HepG2 (cell line): ENCODE data around the gene IFIT1B.

Experiments
- ASH2L ChIP-seq: fragments of 300-600, 200-600 bp; sonication (generic); IDR thresholded peaks from 2 replicates; pipeline ENCODE4 v1.7.0; 2017; ENCODE audit warnings: low read depth, mild to moderate bottlenecking, moderate library complexity, mixed read lengths, low read length; ENCODE audit not compliant: insufficient read length
- CTCF ChIP-seq: sonication (generic); formaldehyde crosslinking; IDR thresholded peaks from 2 replicates; pipeline ENCODE4 v1.5.0; 2020; ENCODE audit warnings: mild to moderate bottlenecking, missing genetic modification reagents, moderate library complexity
- PBX2 ChIP-seq: IDR thresholded peaks from 2 replicates; pipeline ENCODE4 v1.6.1; 2016; ENCODE audit warnings: control low read depth
- TCF12 ChIP-seq, 2 experiments: fragments of 450-650 bp in 1 of 2; sonication (generic) in 1 of 2; formaldehyde crosslinking in 1 of 2; IDR thresholded peaks; 2 replicates each; pipeline versions ENCODE4 v1.6.1 to v1.8.0; 2017 to 2022; ENCODE audit warnings: antibody characterized with exemption in 1 of 2, mild to moderate bottlenecking in 1 of 2, missing genetic modification reagents in 1 of 2, moderate library complexity in 1 of 2
- ZMYM2 ChIP-seq: sonication (generic); formaldehyde crosslinking; IDR thresholded peaks from 2 replicates; pipeline ENCODE4 v1.8.0; 2022; ENCODE audit warnings: mild to moderate bottlenecking, missing genetic modification reagents
- ZNF253 ChIP-seq: sonication (generic); formaldehyde crosslinking; IDR thresholded peaks from 2 replicates; pipeline ENCODE4 v1.8.0; 2022; ENCODE audit warnings: mild to moderate bottlenecking, missing genetic modification reagents, borderline replicate concordance
- ZNF510 ChIP-seq: sonication (generic); formaldehyde crosslinking; IDR thresholded peaks from 2 replicates; pipeline ENCODE4 v1.4.0; 2020; ENCODE audit warnings: low read depth, mild to moderate bottlenecking, missing genetic modification reagents

DNA sequence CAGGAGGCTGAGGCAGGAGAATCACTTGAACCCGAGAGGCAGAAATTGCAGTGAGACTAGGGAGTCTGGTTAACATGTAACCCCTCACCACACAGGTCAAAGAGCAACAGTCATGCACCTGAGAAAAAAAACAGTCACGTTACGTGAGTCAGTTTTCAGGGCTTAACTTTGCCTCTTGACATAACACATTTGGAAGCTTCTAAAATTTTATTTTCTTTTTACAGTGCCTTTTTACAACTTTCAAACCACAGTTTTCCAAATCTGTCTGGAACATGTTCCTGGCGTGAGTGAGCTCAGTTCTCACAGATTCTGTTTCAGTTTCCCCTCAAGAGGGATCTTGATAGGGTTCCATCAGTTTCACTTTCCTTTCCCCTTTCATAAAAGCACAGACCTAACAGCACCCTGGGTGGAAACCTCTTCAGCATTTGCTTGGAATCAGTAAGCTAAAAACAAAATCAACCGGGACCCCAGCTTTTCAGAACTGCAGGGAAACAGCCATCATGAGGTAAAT is 45.7 kb upstream of the IFIT1B start:
- TF ChIP-seq ZNF253 (no peak), ZMYM2 (no peak), PBX2 (CRISPR knock-in tag) (no peak), CTCF (CRISPR knock-in tag) (no peak), ASH2L (no peak), TCF12 (IDR thresholded peaks at IDR 0.05) (no peak), TCF12 (CRISPR knock-in tag; IDR thresholded peaks at IDR 0.05) (0 out of 2 replicates have a peak, but pooled peaks have one; percentile 33), ZNF510 (CRISPR knock-in tag) (no peak)
